ENCODE measurements around the gene ETFA.

Gene ETFA

DNA sequence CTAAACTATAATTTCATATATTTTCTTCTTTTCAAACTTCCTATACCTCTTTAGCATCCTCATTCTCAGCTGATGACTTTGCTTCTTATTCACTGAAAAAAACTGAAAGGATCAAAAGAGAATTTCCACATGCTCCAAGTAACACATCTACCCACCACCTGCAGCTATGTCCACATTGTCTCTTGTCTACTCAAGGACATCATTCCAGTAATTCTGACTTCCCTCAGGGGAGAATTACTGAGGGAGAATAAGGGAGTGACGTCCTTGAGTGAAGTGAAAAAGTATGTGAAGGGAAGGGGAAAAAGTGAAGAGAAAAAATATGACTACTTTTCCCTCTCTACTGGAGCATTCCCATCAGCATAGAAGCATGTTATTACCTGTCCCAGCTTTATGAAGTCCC, 32.6 kb downstream of the ETFA start:
- no peaks in the 10 kb centered on the region for H3K27me3 ChIP-seq (ENCODE audit: low read depth, low read length)
- TF ChIP-seq EZH2phosphoT487 (IDR thresholded peaks at IDR 0.05; ENCODE audit: low read depth): no peak
- TF ChIP-seq, protein P1, sequence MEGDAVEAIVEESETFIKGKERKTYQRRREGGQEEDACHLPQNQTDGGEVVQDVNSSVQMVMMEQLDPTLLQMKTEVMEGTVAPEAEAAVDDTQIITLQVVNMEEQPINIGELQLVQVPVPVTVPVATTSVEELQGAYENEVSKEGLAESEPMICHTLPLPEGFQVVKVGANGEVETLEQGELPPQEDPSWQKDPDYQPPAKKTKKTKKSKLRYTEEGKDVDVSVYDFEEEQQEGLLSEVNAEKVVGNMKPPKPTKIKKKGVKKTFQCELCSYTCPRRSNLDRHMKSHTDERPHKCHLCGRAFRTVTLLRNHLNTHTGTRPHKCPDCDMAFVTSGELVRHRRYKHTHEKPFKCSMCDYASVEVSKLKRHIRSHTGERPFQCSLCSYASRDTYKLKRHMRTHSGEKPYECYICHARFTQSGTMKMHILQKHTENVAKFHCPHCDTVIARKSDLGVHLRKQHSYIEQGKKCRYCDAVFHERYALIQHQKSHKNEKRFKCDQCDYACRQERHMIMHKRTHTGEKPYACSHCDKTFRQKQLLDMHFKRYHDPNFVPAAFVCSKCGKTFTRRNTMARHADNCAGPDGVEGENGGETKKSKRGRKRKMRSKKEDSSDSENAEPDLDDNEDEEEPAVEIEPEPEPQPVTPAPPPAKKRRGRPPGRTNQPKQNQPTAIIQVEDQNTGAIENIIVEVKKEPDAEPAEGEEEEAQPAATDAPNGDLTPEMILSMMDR (IDR thresholded peaks at IDR 0.05; ENCODE audit: low read depth, low read length): no peak
- H4K20me1 ChIP-seq (ENCODE audit: insufficient read depth, low read length): no peaks in the 10 kb centered on the region
- H3K4me3 ChIP-seq (ENCODE audit: low read length): no peak overlapping the region
- no peak overlapping the region for H3K27ac ChIP-seq (ENCODE audit: low read length)
- H3K9me3 ChIP-seq (ENCODE audit: insufficient read depth, low read length): no peaks in the 10 kb centered on the region
- H2AFZ ChIP-seq (ENCODE audit: low read depth, low read length): no peak overlapping the region
- H3K4me1 ChIP-seq (ENCODE audit: low read length): no peaks in the 10 kb centered on the region
- H3K9ac ChIP-seq (ENCODE audit: low read length): no peak overlapping the region
- peaks cover 64% of the 10 kb centered on the region for H3K36me3 ChIP-seq (replicated peaks; ENCODE audit: low read depth, low read length)
- H3K79me2 ChIP-seq (ENCODE audit: low read length): no peaks in the 10 kb centered on the region
- no peak overlapping the region for H3K4me2 ChIP-seq (ENCODE audit: low read length)

DNA sequence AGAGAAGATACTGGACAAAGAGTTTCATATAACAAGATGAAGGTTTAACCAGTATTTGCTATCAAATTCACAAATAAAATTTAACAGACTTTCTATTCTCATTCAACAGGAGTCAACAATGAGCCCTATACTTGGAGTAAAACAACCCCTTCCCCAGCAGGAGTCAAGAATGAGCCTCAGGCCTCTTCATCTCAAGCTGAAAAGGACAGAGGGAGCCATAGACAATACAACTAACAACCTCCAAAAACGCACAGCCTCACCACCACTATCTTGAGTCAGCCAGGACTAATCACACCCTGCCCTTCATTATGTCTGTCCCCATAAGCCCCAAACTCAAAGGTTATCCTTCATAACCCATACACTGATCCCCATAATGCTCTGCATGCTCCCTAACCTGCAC, 36.4 kb downstream of the ETFA start:
- Histone ChIP-seq H3K4me3 (ENCODE audit: low read length) (no peak overlapping the region), H3K4me1 (ENCODE audit: low read length) (no peaks in the 10 kb centered on the region), H3K9ac (ENCODE audit: low read length) (no peak overlapping the region), H3K79me2 (ENCODE audit: low read length) (no peaks in the 10 kb centered on the region), H3K9me3 (ENCODE audit: insufficient read depth, low read length) (no peaks in the 10 kb centered on the region), H3K4me2 (ENCODE audit: low read length) (no peak overlapping the region), H4K20me1 (ENCODE audit: insufficient read depth, low read length) (no peaks in the 10 kb centered on the region), H2AFZ (ENCODE audit: low read depth, low read length) (no peak overlapping the region), H3K36me3 (replicated peaks; ENCODE audit: low read depth, low read length) (peaks cover 68% of the 10 kb centered on the region), H3K27ac (ENCODE audit: low read length) (no peak overlapping the region), H3K27me3 (ENCODE audit: low read depth, low read length) (no peaks in the 10 kb centered on the region)
- no peak for TF ChIP-seq EZH2phosphoT487 (IDR thresholded peaks at IDR 0.05; ENCODE audit: low read depth)
- TF ChIP-seq, protein P1 (IDR thresholded peaks at IDR 0.05; ENCODE audit: low read depth, low read length): no peak

DNA sequence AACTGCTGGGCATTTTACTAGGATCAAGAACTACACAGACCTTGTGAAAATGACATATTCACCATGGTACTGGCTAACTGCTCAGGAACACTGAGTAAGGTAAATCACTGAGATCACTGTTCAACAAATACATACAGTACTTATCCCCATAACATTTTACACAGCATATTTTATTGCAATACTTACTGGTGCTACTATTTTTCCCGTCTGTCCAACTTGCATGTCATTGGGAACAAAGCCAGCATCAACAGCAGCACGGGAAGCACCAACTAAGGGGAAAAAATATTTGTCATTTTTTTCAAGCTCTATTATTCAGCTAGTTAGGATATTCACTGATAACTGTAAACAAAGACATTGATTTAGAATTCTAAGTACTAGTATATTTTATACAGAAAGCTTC, 37.0 kb downstream of the ETFA start:
- no peak overlapping the region for H2AFZ ChIP-seq (ENCODE audit: low read depth, low read length)

DNA sequence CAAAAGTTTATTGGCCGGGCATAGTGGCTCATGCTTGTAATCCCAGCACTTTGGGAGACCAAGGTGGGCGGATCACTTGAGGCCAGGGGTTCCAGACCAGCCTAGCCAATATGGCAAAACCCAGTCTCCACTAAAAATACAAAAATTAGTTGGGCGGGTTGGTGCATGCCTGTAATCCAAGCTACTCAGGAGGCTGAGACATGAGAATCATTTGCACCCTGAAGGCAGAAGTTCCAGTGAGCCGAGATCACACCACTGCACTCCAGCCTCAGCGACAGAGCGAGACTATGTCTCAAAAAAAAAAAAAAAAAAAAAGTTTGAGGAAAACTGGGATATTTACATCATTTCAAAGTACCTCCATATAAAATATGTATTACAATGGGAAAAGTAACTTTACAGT, 40.4 kb downstream of the ETFA start:
- no peaks in the 10 kb centered on the region for H3K4me1 ChIP-seq (ENCODE audit: low read length)

More for the DNA sequence above, 37.0 kb downstream of the ETFA start:
- Histone ChIP-seq H4K20me1 (ENCODE audit: insufficient read depth, low read length) (no peaks in the 10 kb centered on the region), H3K27ac (ENCODE audit: low read length) (no peak overlapping the region), H3K4me2 (ENCODE audit: low read length) (no peak overlapping the region), H3K36me3 (replicated peaks; ENCODE audit: low read depth, low read length) (peaks cover 69% of the 10 kb centered on the region), H3K9me3 (ENCODE audit: insufficient read depth, low read length) (no peaks in the 10 kb centered on the region), H3K9ac (ENCODE audit: low read length) (no peak overlapping the region), H3K4me1 (ENCODE audit: low read length) (no peaks in the 10 kb centered on the region), H3K27me3 (ENCODE audit: low read depth, low read length) (no peaks in the 10 kb centered on the region), H3K4me3 (ENCODE audit: low read length) (no peak overlapping the region), H3K79me2 (ENCODE audit: low read length) (no peaks in the 10 kb centered on the region)
- TF ChIP-seq, protein P1 (IDR thresholded peaks at IDR 0.05; ENCODE audit: low read depth, low read length): no peak
- TF ChIP-seq EZH2phosphoT487 (IDR thresholded peaks at IDR 0.05; ENCODE audit: low read depth): no peak

More for the DNA sequence above, 40.4 kb downstream of the ETFA start:
- Histone ChIP-seq H3K4me3 (ENCODE audit: low read length) (no peak overlapping the region), H4K20me1 (ENCODE audit: insufficient read depth, low read length) (no peaks in the 10 kb centered on the region), H3K79me2 (ENCODE audit: low read length) (no peaks in the 10 kb centered on the region), H3K27ac (ENCODE audit: low read length) (no peak overlapping the region), H2AFZ (ENCODE audit: low read depth, low read length) (no peak overlapping the region), H3K27me3 (ENCODE audit: low read depth, low read length) (no peaks in the 10 kb centered on the region), H3K4me2 (ENCODE audit: low read length) (no peak overlapping the region), H3K9ac (ENCODE audit: low read length) (no peak overlapping the region), H3K36me3 (replicated peaks; ENCODE audit: low read depth, low read length) (peaks cover 77% of the 10 kb centered on the region), H3K9me3 (ENCODE audit: insufficient read depth, low read length) (peaks cover 14% of the 10 kb centered on the region)
- TF ChIP-seq, protein P1 (IDR thresholded peaks at IDR 0.05; ENCODE audit: low read depth, low read length): no peak
- TF ChIP-seq EZH2phosphoT487 (IDR thresholded peaks at IDR 0.05; ENCODE audit: low read depth): no peak
